H1 (cell line): ENCODE measurements around the gene PRADC1. TPM values are rescaled to one million over a fixed set of nuclear protein-coding genes. Genes with fewer than 3 reads are reported as not detected.

Experiments
- CHD2 ChIP-seq: IDR thresholded peaks from 2 replicates; pipeline ENCODE4 v1.6.1; 2012; ENCODE audit warnings: low read length, improper control_type of control experiment
- CREB1 ChIP-seq: IDR thresholded peaks from 2 replicates; pipeline ENCODE4 v1.6.1; 2012; ENCODE audit warnings: inconsistent platforms
- HDAC2 ChIP-seq, 2 experiments: fragments of 300-600 bp in 1 of 2; sonication (generic) in 1 of 2; IDR thresholded peaks; 2 replicates each; pipeline ENCODE4 v1.6.1; 2011 to 2012; ENCODE audit warnings: low read depth in 2 of 2, low read length in 2 of 2, mild to moderate bottlenecking in 2 of 2, moderate library complexity in 2 of 2, borderline replicate concordance in 1 of 2, inconsistent platforms in 1 of 2
- JUN ChIP-seq: IDR thresholded peaks from 2 replicates; pipeline ENCODE4 v1.6.1; 2011; ENCODE audit warnings: low read depth, mild to moderate bottlenecking, improper control_type of control experiment, low read length
- KDM4A ChIP-seq: IDR thresholded peaks from one replicate; pipeline ENCODE4 v1.7.1; 2012; ENCODE audit warnings: low read depth, mild to moderate bottlenecking, moderate library complexity, low read length, inconsistent platforms; ENCODE audit not compliant: severe bottlenecking
- NANOG ChIP-seq: IDR thresholded peaks from 2 replicates; pipeline ENCODE4 v1.6.1; 2011; ENCODE audit warnings: low read length, low read depth, mild to moderate bottlenecking, inconsistent platforms; ENCODE audit not compliant: insufficient read depth, poor library complexity, severe bottlenecking
- NRF1 ChIP-seq: IDR thresholded peaks from 2 replicates; pipeline ENCODE4 v1.6.1; 2011; ENCODE audit warnings: mild to moderate bottlenecking, low read depth, low read length, improper control_type of control experiment
- RBBP5 ChIP-seq: IDR thresholded peaks from 2 replicates; pipeline ENCODE4 v1.7.1; 2012; ENCODE audit warnings: low read depth, mild to moderate bottlenecking, inconsistent platforms, low read length, moderate library complexity, borderline replicate concordance
- RXRA ChIP-seq: IDR thresholded peaks from 2 replicates; pipeline ENCODE4 v1.6.1; 2011; ENCODE audit warnings: low read depth, mild to moderate bottlenecking, low read length, moderate library complexity; ENCODE audit not compliant: insufficient read depth
- SP2 ChIP-seq: IDR thresholded peaks from 2 replicates; pipeline ENCODE4 v1.6.1; 2012; ENCODE audit warnings: mild to moderate bottlenecking, low read length, inconsistent platforms
- SP4 ChIP-seq: IDR thresholded peaks from 2 replicates; pipeline ENCODE4 v1.6.1; 2012; ENCODE audit warnings: low read length, inconsistent platforms
- SRF ChIP-seq: IDR thresholded peaks from 2 replicates; pipeline ENCODE4 v1.6.1; 2011; ENCODE audit warnings: mild to moderate bottlenecking, low read depth, low read length, moderate library complexity
- SUZ12 ChIP-seq: fragments of 200-600 bp; sonication (generic); IDR thresholded peaks from 2 replicates; pipeline ENCODE4 v1.6.1; 2012; ENCODE audit warnings: mild to moderate bottlenecking, inconsistent platforms, low read length, moderate library complexity, mixed read lengths
- TAF7 ChIP-seq: optimal IDR thresholded peaks from 2 replicates; pipeline ENCODE3; 2011; ENCODE audit warnings: low read depth, mild to moderate bottlenecking, inconsistent platforms, low read length, moderate library complexity, borderline replicate concordance
- TBP ChIP-seq: IDR thresholded peaks from 2 replicates; pipeline ENCODE4 v1.6.1; 2011; ENCODE audit warnings: low read depth, low read length, improper control_type of control experiment
- TCF12 ChIP-seq: IDR thresholded peaks from 2 replicates; pipeline ENCODE4 v1.6.1; 2011; ENCODE audit warnings: low read depth, mild to moderate bottlenecking, low read length
- ZNF274 ChIP-seq: IDR thresholded peaks from 2 replicates; pipeline ENCODE4 v1.7.0; 2012; ENCODE audit warnings: low read length, borderline replicate concordance; ENCODE audit errors: extremely low read depth
- polyA plus RNA-seq, 7 experiments: library from polyadenylated mRNA; depleted of rRNA in 3 of 7; stranded (reverse) in 5 of 7; unstranded in 2 of 7; fragments of >200 nt in 5 of 7; fragments of 200-250 nt in 2 of 7; gene quantifications; 1 replicate in 5 of 7; 2 replicates in 1 of 7; 4 replicates in 1 of 7; pipeline versions ENCODE4 v1.2.1 to v1.2.3, GENCODE V29; 2011 to 2013; ENCODE audit warnings: missing spikeins in 2 of 7, mixed read lengths in 2 of 7
- total RNA-seq: library from RNA; stranded (reverse); fragmentation: NEBNext Ultra II Directional; extraction: Animal tissue kit (Norgen Biotek cat#: 25700); gene quantifications from 2 replicates; pipeline ENCODE4 v1.2.1, GENCODE V29; 2021
- TF ChIP-seq, protein P1 (sequence below): IDR thresholded peaks from 2 replicates; pipeline ENCODE4 v1.6.1; 2012; ENCODE audit warnings: inconsistent platforms
- TF ChIP-seq, protein P2 (sequence below): IDR thresholded peaks from 2 replicates; pipeline ENCODE4 v1.6.1; 2011; ENCODE audit warnings: low read length, improper control_type of control experiment
- TF ChIP-seq, protein P3 (sequence below), 3 experiments: IDR thresholded peaks; 1 replicate in 2 of 3; 2 replicates in 1 of 3; pipeline versions ENCODE4 v1.5.1 to v1.6.1; 2011; ENCODE audit warnings: low read length in 3 of 3, mild to moderate bottlenecking in 3 of 3, inconsistent platforms in 2 of 3, low read depth in 1 of 3, moderate library complexity in 1 of 3; ENCODE audit not compliant: insufficient read depth in 1 of 3; ENCODE audit errors: control extremely low read depth in 1 of 3

Gene PRADC1
- total and polyA plus RNA-seq, 2 of the 8 experiments (the other 6 are each of a cell fraction or from before 2014, with no cell fraction given), result 8.9 to 13.1 TPM

DNA sequence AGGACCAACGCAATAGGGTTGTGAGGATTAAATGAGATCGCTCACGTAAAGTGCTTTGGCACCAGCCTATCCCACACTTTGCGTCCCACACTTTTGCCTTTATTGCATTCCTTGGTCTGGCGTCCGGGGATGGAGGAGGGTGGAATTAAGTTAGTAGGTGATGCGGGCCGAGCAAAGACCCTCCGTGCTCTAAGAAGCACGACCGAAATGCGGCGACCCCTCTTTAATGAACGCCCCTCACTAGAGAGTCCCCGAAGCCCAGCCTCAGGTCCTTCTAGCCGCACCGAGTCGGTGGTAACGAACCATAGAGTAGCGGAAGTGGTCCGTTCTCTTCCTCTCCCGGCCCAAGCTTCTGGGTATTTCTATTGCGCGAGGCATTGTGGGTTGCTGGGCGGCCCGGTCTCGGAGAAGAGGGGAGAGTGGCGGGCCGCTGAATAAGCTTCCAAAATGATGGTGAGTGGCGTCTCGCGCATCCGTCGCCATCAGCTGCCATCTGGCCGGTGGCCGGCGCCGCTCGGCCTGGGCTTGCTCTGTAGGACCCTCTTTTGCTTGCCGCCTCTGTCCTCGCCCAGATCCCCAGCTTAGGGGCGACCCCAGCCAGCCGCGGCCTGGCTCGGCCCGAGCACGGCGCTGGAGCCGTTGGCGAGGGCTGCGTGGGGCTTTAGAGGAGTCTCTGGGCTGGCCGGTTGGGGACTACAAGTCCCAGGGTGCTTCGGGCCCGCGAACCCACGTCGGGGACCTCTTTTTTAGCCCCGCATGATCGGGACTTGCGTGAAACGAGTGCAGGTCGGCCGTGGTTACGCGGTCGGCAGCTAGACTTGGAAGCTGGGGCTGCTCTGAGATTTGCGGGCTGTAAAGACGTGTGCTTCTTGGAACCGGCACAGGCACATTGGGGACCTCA lies 1.1 kb upstream of the PRADC1 start, which contains the start of gene CCT7 (continued):
- TF ChIP-seq RBBP5 (0 out of 2 replicates have a peak, but pooled peaks have one; percentile 24), KDM4A (peak; percentile 68), JUN (no peak), TAF7 (peak; percentile 92), SP2 (peak; percentile 95), SRF (no peak), ZNF274 (no peak), CREB1 (peak; percentile 42), SP4 (no peak), RXRA (no peak), NRF1 (no peak), TCF12 (no peak), HDAC2 (IDR thresholded peaks at IDR 0.05; ENCODE audit: borderline replicate concordance in 1 of 2, low read depth in 2 of 2, low read length in 2 of 2) (0 out of 4 replicates have a peak, but pooled peaks have one; percentile 9), CHD2 (no peak), SUZ12 (no peak), NANOG (no peak), TBP (peak; percentile 96)
- TF ChIP-seq, protein P1, sequence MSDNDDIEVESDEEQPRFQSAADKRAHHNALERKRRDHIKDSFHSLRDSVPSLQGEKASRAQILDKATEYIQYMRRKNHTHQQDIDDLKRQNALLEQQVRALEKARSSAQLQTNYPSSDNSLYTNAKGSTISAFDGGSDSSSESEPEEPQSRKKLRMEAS, result peak; percentile 64
- TF ChIP-seq, protein P2, sequence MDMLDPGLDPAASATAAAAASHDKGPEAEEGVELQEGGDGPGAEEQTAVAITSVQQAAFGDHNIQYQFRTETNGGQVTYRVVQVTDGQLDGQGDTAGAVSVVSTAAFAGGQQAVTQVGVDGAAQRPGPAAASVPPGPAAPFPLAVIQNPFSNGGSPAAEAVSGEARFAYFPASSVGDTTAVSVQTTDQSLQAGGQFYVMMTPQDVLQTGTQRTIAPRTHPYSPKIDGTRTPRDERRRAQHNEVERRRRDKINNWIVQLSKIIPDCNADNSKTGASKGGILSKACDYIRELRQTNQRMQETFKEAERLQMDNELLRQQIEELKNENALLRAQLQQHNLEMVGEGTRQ, result no peak
- TF ChIP-seq, protein P3, sequence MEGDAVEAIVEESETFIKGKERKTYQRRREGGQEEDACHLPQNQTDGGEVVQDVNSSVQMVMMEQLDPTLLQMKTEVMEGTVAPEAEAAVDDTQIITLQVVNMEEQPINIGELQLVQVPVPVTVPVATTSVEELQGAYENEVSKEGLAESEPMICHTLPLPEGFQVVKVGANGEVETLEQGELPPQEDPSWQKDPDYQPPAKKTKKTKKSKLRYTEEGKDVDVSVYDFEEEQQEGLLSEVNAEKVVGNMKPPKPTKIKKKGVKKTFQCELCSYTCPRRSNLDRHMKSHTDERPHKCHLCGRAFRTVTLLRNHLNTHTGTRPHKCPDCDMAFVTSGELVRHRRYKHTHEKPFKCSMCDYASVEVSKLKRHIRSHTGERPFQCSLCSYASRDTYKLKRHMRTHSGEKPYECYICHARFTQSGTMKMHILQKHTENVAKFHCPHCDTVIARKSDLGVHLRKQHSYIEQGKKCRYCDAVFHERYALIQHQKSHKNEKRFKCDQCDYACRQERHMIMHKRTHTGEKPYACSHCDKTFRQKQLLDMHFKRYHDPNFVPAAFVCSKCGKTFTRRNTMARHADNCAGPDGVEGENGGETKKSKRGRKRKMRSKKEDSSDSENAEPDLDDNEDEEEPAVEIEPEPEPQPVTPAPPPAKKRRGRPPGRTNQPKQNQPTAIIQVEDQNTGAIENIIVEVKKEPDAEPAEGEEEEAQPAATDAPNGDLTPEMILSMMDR (IDR thresholded peaks at IDR 0.05; ENCODE audit: control extremely low read depth in 1 of 3, insufficient read depth in 1 of 3, low read depth in 1 of 3, low read length in 3 of 3), result no peak
